Trophoblast cell (in vitro differentiated cells and primary cell): ENCODE measurements around the gene CDYL.

Experiments
- DNase-seq, 2 donors: peaks; one replicate each; pipeline ENCODE4 v3.0.0-alpha.2; 2016
- H2AFZ ChIP-seq: 2 replicates; pipeline ENCODE4 v1.6.1; 2013; ENCODE audit warnings: low read length, moderate library complexity, mild to moderate bottlenecking; ENCODE audit not compliant: insufficient read depth, poor library complexity
- H2AK5ac ChIP-seq: 2 replicates; pipeline ENCODE4 v1.6.1; 2013; ENCODE audit warnings: mild to moderate bottlenecking, low read length
- H2BK120ac ChIP-seq: 2 replicates; pipeline ENCODE4 v1.6.1; 2013; ENCODE audit warnings: low read length, mild to moderate bottlenecking, moderate library complexity; ENCODE audit not compliant: insufficient read depth, poor library complexity
- H2BK12ac ChIP-seq: 2 replicates; pipeline ENCODE4 v1.6.1; 2013; ENCODE audit warnings: mild to moderate bottlenecking, low read length, moderate library complexity
- H2BK5ac ChIP-seq: 2 replicates; pipeline ENCODE4 v1.6.1; 2013; ENCODE audit warnings: low read length, low read depth, moderate library complexity, mild to moderate bottlenecking; ENCODE audit not compliant: poor library complexity
- H3K14ac ChIP-seq: 2 replicates; pipeline ENCODE4 v1.6.1; 2013; ENCODE audit warnings: mild to moderate bottlenecking, low read length
- H3K18ac ChIP-seq: 2 replicates; pipeline ENCODE4 v1.6.1; 2013; ENCODE audit warnings: mild to moderate bottlenecking, low read length
- H3K23ac ChIP-seq: 2 replicates; pipeline ENCODE4 v1.6.1; 2013; ENCODE audit warnings: low read length
- H3K27ac ChIP-seq: 2 replicates; pipeline ENCODE4 v1.5.1; 2013; ENCODE audit warnings: low read depth, mild to moderate bottlenecking, inconsistent platforms, low read length, moderate library complexity
- H3K27me3 ChIP-seq: 2 replicates; pipeline ENCODE4 v1.6.1; 2013; ENCODE audit warnings: inconsistent platforms, mild to moderate bottlenecking, low read length, moderate library complexity; ENCODE audit not compliant: insufficient read depth
- H3K36me3 ChIP-seq, 2 experiments: 1 replicate in 1 of 2; 2 replicates in 1 of 2; pipeline ENCODE4 v1.6.1; 2013; ENCODE audit warnings: low read length in 2 of 2, mild to moderate bottlenecking in 2 of 2, moderate library complexity in 1 of 2; ENCODE audit not compliant: insufficient read depth in 2 of 2, control insufficient read depth in 1 of 2
- H3K4ac ChIP-seq: 2 replicates; pipeline ENCODE4 v1.6.1; 2013; ENCODE audit warnings: low read depth, mild to moderate bottlenecking, low read length, moderate library complexity
- H3K4me1 ChIP-seq, 2 experiments: 1 replicate in 1 of 2; 2 replicates in 1 of 2; pipeline ENCODE4 v1.6.1; 2013; ENCODE audit warnings: low read length in 2 of 2, mild to moderate bottlenecking in 2 of 2, moderate library complexity in 1 of 2; ENCODE audit not compliant: insufficient read depth in 2 of 2, control insufficient read depth in 1 of 2
- H3K4me2 ChIP-seq: 2 replicates; pipeline ENCODE4 v1.6.1; 2013; ENCODE audit warnings: inconsistent platforms, mild to moderate bottlenecking, low read length, moderate library complexity
- H3K4me3 ChIP-seq: 2 replicates; pipeline ENCODE4 v1.5.1; 2013; ENCODE audit warnings: mild to moderate bottlenecking, low read depth, low read length, inconsistent platforms
- H3K79me1 ChIP-seq: one replicate; pipeline ENCODE4 v1.6.1; 2013; ENCODE audit warnings: low read length
- H3K79me2 ChIP-seq: 2 replicates; pipeline ENCODE4 v1.6.1; 2013; ENCODE audit warnings: low read length, mild to moderate bottlenecking; ENCODE audit not compliant: control insufficient read depth, insufficient read depth, poor library complexity
- H3K9ac ChIP-seq: 2 replicates; pipeline ENCODE4 v1.6.1; 2013; ENCODE audit warnings: mild to moderate bottlenecking, low read length
- H3K9me3 ChIP-seq: 2 replicates; pipeline ENCODE4 v1.6.1; 2013; ENCODE audit warnings: low read depth, mild to moderate bottlenecking, control low read depth, inconsistent platforms, low read length; ENCODE audit not compliant: insufficient read depth
- H4K12ac ChIP-seq: 2 replicates; pipeline ENCODE4 v1.6.1; 2013; ENCODE audit warnings: low read depth, mild to moderate bottlenecking, low read length, moderate library complexity
- H4K8ac ChIP-seq: 2 replicates; pipeline ENCODE4 v1.6.1; 2013; ENCODE audit warnings: low read depth, mild to moderate bottlenecking, low read length, moderate library complexity
- H4K91ac ChIP-seq: one replicate; pipeline ENCODE4 v1.6.1; 2013; ENCODE audit warnings: low read depth, mild to moderate bottlenecking, low read length, moderate library complexity
- WGBS: extraction: QIAGEN DNeasy Blood & Tissue Kit; methylation state at CpG from one replicate; pipeline ENCODE4 v1.1.7; 2013; ENCODE audit warnings: missing lambda C conversion rate; ENCODE audit not compliant: insufficient read length, insufficient coverage; ENCODE audit errors: extremely low coverage; 5-methylcytosine and 5-hydroxymethylcytosine counted together

CDYL gene

GRCh38 chr6:4965562-4966389, 189.6 kb downstream of the CDYL start:
- Histone ChIP-seq H2BK12ac (peak overlapping the region; percentile 3), H3K4me1 (peaks cover 13 to 17% of the 10 kb centered on the region in 2 experiments), H3K79me2 (no peaks in the 10 kb centered on the region), H3K23ac (no peak overlapping the region), H3K4ac (no peak overlapping the region), H3K27me3 (no peaks in the 10 kb centered on the region), H4K91ac (peak overlapping the region; percentile 3), H3K18ac (no peak overlapping the region), H3K79me1 (peaks cover 9% of the 10 kb centered on the region), H2BK5ac (no peak overlapping the region), H4K8ac (no peak overlapping the region), H3K9me3 (no peaks in the 10 kb centered on the region), H3K4me3 (no peak overlapping the region), H2AK5ac (no peak overlapping the region), H3K36me3 (no peaks in the 10 kb centered on the region), H4K12ac (no peak overlapping the region), H2BK120ac (no peak overlapping the region), H3K27ac (peak overlapping the region; percentile 36), H3K14ac (no peak overlapping the region), H3K4me2 (no peak overlapping the region), H2AFZ (no peak overlapping the region), H3K9ac (no peak overlapping the region)
- no CpG with 5 or more reads among the region's 8 CpGs for WGBS
- DNase-seq, result no peak

DNA sequence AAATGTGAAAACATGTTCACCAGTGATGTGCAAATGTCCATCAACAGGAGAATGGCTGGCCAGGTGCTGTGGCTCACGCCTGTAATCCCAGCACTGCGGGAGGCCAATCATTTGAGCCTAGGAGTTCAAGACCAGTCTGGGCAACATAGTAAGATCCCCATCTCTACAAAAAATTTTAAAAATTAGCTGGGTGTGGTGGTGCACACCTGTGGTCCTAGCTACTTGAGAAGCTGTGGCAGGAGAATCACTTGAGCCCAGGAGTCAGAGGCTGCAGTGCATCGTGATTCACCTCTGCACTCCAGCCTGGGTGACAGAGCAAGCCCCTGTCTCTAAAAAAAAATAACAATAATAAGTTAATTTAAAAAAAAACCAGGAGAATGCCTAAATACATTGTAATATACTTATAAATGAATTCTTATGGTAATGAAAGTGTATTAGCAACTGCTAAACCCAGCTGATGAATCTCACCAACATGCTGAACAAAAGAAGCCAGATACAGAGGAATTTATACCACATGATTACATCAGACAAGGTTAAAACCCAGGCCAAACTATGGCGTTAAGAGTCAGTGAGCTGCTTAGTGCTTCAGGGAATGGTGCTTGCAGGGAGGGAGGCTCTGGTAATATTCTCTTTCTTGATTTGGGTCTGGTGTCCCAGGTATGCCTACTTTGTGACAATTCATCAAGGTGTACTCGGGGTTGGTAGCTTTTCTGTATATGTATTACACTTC, 191.3 kb downstream of the CDYL start:
- Histone ChIP-seq H2BK5ac (no peak overlapping the region), H3K23ac (no peak overlapping the region), H3K79me2 (no peaks in the 10 kb centered on the region), H3K18ac (no peak overlapping the region), H3K27me3 (no peaks in the 10 kb centered on the region), H3K14ac (no peak overlapping the region), H4K8ac (no peak overlapping the region), H3K4me3 (no peak overlapping the region), H3K4ac (no peak overlapping the region), H3K79me1 (peaks cover 11% of the 10 kb centered on the region), H3K27ac (no peak overlapping the region), H4K91ac (no peak overlapping the region), H2AK5ac (no peak overlapping the region), H3K4me1 (peaks cover 15 to 20% of the 10 kb centered on the region in 2 experiments), H3K9ac (no peak overlapping the region), H2BK12ac (no peak overlapping the region), H2AFZ (no peak overlapping the region), H3K4me2 (no peak overlapping the region), H4K12ac (no peak overlapping the region), H2BK120ac (no peak overlapping the region), H3K36me3 (no peaks in the 10 kb centered on the region), H3K9me3 (no peaks in the 10 kb centered on the region)
- peak; percentile 58 to 81 for DNase-seq
- no CpG with 5 or more reads among the region's 5 CpGs for WGBS

GRCh38 chr6:4969609-4970285, 193.5 kb downstream of the CDYL start:
- Histone ChIP-seq H3K27me3 (no peaks in the 10 kb centered on the region), H3K4ac (no peak overlapping the region), H3K9me3 (no peaks in the 10 kb centered on the region), H4K12ac (no peak overlapping the region), H3K9ac (no peak overlapping the region), H3K4me2 (no peak overlapping the region), H3K4me1 (peaks cover 20 to 30% of the 10 kb centered on the region in 2 experiments), H2BK5ac (no peak overlapping the region), H4K8ac (no peak overlapping the region), H3K23ac (no peak overlapping the region), H2AFZ (no peak overlapping the region), H4K91ac (no peak overlapping the region), H3K18ac (no peak overlapping the region), H3K79me2 (no peaks in the 10 kb centered on the region), H3K79me1 (peaks cover 9% of the 10 kb centered on the region), H3K4me3 (no peak overlapping the region), H3K14ac (no peak overlapping the region), H2BK12ac (no peak overlapping the region), H2AK5ac (no peak overlapping the region), H3K27ac (no peak overlapping the region), H3K36me3 (no peaks in the 10 kb centered on the region), H2BK120ac (no peak overlapping the region)
- WGBS, result no CpG with 5 or more reads among the region's 8 CpGs
- DNase-seq, result no peak

DNA sequence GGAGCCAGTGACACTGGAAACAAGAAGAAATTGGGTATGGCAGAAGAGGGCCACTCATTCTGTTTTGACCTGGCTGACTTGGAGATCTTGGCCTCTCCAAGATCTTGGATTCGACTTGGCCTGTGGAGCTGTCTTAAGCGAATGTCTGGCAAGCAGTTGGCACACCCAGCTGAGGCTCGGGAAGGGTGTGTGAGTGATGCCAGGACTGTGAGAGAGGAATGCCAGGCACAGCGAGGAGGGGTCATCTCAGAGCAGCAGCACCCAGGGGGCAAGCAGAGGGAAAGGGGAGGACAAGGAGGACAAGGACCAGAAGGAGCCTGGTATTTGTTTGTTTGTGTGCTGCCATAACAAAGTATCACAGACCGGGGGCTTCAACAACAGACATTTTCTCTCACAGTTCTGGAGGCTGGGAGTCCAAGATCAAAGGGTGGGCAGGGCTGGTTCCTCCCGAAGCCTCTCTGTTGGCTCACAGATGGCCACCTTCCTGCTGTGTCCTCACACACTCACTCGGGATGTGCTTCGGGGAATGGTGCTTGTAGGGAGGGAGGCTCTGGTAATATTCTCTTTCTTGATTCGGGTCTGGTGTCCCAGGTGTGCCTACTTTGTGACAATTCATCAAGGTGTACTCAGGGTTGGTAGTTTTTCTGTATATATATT, 194.7 kb downstream of the CDYL start:
- no peak overlapping the region for H3K18ac ChIP-seq
- peaks cover 19 to 24% of the 10 kb centered on the region in 2 experiments for H3K4me1 ChIP-seq
- H3K4ac ChIP-seq, result no peak overlapping the region
- H3K9ac ChIP-seq, result no peak overlapping the region
- no peak overlapping the region for H3K23ac ChIP-seq
- H2BK5ac ChIP-seq, result no peak overlapping the region
- H4K12ac ChIP-seq, result no peak overlapping the region
- H3K4me2 ChIP-seq, result no peak overlapping the region
- no peak overlapping the region for H2AK5ac ChIP-seq
- H4K91ac ChIP-seq, result no peak overlapping the region
- H3K36me3 ChIP-seq, result no peaks in the 10 kb centered on the region
- H3K79me2 ChIP-seq, result no peaks in the 10 kb centered on the region
- no peak overlapping the region for H2AFZ ChIP-seq
- no CpG with 5 or more reads among the region's 9 CpGs for WGBS
- H3K4me3 ChIP-seq, result no peak overlapping the region
- no peak overlapping the region for H3K27ac ChIP-seq
- no peaks in the 10 kb centered on the region for H3K9me3 ChIP-seq
- no peak for DNase-seq
- no peaks in the 10 kb centered on the region for H3K27me3 ChIP-seq
- H3K79me1 ChIP-seq, result peaks cover 5% of the 10 kb centered on the region
- no peak overlapping the region for H2BK12ac ChIP-seq
- H4K8ac ChIP-seq, result no peak overlapping the region
- H3K14ac ChIP-seq, result no peak overlapping the region
- H2BK120ac ChIP-seq, result no peak overlapping the region
